MM.1S (cell line): ENCODE data around the gene DNASE1L2.

Experiments used
- EZH2 ChIP-seq: fragments of 300-600 bp; sonication (generic); optimal IDR thresholded peaks from 2 replicates; pipeline ENCODE3; 2017; ENCODE audit warnings: low read depth, mild to moderate bottlenecking, antibody characterized with exemption, low read length, mixed read lengths
- TF ChIP-seq, protein P1 (sequence below): fragments of 300-600 bp; sonication (generic); IDR thresholded peaks from 2 replicates; pipeline ENCODE4 v1.5.1; 2016; ENCODE audit warnings: antibody characterized with exemption, low read length, mixed read lengths

- TF ChIP-seq, protein P1, sequence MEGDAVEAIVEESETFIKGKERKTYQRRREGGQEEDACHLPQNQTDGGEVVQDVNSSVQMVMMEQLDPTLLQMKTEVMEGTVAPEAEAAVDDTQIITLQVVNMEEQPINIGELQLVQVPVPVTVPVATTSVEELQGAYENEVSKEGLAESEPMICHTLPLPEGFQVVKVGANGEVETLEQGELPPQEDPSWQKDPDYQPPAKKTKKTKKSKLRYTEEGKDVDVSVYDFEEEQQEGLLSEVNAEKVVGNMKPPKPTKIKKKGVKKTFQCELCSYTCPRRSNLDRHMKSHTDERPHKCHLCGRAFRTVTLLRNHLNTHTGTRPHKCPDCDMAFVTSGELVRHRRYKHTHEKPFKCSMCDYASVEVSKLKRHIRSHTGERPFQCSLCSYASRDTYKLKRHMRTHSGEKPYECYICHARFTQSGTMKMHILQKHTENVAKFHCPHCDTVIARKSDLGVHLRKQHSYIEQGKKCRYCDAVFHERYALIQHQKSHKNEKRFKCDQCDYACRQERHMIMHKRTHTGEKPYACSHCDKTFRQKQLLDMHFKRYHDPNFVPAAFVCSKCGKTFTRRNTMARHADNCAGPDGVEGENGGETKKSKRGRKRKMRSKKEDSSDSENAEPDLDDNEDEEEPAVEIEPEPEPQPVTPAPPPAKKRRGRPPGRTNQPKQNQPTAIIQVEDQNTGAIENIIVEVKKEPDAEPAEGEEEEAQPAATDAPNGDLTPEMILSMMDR = no peak
- TF ChIP-seq EZH2 = no peak
Measured at GRCh38 chr16:2188395-2188794, 47.8 kb upstream of the DNASE1L2 start.
